Loucy (cell line): ENCODE measurements around the gene NABP2.

Experiments used
- CTCF ChIP-seq: fragments of 200-600 bp; sonication (generic); conservative IDR thresholded peaks from 2 replicates; pipeline ENCODE4 v1.5.1; 2014; ENCODE audit warnings: mild to moderate bottlenecking, antibody characterized with exemption, low read length
- EZH2phosphoT487 ChIP-seq: fragments of 200-600 bp; IDR thresholded peaks from 2 replicates; pipeline ENCODE4 v1.6.1; 2018; ENCODE audit warnings: antibody characterized with exemption, mild to moderate bottlenecking, moderate library complexity, borderline replicate concordance

GRCh38 chr12:56208006-56208405 is 16.1 kb upstream of the NABP2 start:
- TF ChIP-seq EZH2phosphoT487 = no peak
- no peak for TF ChIP-seq CTCF
